K562 (cell line): ENCODE data around the gene SHLD2. TPM values are rescaled to one million over a fixed set of nuclear protein-coding genes. Genes with fewer than 3 reads are reported as not detected.

Source experiments
- RFX7 ChIP-seq: fragments of 250-450 bp; sonication (Bioruptor Pico); IDR thresholded peaks from 2 replicates; pipeline ENCODE4 v1.5.1; 2021; ENCODE audit warnings: mild to moderate bottlenecking
- ZBTB17 ChIP-seq: fragments of 450-650 bp; formaldehyde crosslinking; IDR thresholded peaks from 2 replicates; pipeline ENCODE4 v1.4.0; 2020; ENCODE audit warnings: mild to moderate bottlenecking
- polyA plus RNA-seq, 8 experiments: library from polyadenylated mRNA; depleted of rRNA in 4 of 8; stranded (reverse) in 5 of 8; unstranded in 3 of 8; fragments of >200 nt; fragmentation: Nextera tagmentation in 2 of 8; fragmentation: Illumina TruSeq in 1 of 8; extraction: Ambion mirVana in 2 of 8; extraction: Trizol in 1 of 8; gene quantifications; 2 replicates each; pipeline versions ENCODE4 v1.2.1 to v1.2.3, GENCODE V29; 2011 to 2014; ENCODE audit warnings: inconsistent platforms in 1 of 8, missing spikeins in 1 of 8
- total RNA-seq, 7 experiments: library from RNA; depleted of rRNA in 6 of 7; stranded (reverse); fragments of >200 nt in 6 of 7; fragmentation: Illumina TruSeq in 2 of 7; extraction: Trizol in 2 of 7; gene quantifications; 2 replicates each; pipeline versions ENCODE4 v1.2.1 to v1.2.3, GENCODE V29; 2011 to 2021; ENCODE audit warnings: low replicate concordance in 1 of 7
- TF ChIP-seq, protein P1 (sequence below): sonication (generic); formaldehyde crosslinking; IDR thresholded peaks from 2 replicates; pipeline ENCODE4 v1.8.0; 2023; ENCODE audit warnings: missing genetic modification reagents, mild to moderate bottlenecking, borderline replicate concordance
- TF ChIP-seq, protein P2 (sequence below): fragments of 450-650 bp; formaldehyde crosslinking; IDR thresholded peaks from 2 replicates; pipeline ENCODE4 v1.4.0; 2020; ENCODE audit warnings: mild to moderate bottlenecking

Gene SHLD2
- total and polyA plus RNA-seq, 9 of the 15 experiments (the other 6 are each of a cell fraction or from before 2014, with no cell fraction given) = 21.6 to 51.2 (median 39.4) TPM

DNA sequence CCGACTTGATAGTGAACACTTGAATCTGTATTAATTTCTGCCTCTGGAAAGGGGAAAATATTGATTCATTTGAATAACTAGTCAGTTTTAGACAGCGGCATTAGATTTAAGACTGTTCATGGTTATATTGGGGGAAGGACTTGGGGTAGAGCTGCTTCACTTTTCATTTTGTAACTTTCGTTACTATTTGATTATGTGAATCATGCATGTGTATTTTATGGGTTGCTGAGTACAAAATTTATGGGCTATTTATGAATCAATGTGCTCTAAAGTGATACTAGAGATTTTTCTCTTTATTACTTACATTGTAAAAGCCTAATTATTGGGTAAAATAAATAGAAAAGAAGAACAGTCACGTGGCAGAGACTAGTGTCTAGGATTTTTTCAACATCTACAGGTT, 5.3 kb upstream of the SHLD2 start (continued):
- TF ChIP-seq, protein P1, sequence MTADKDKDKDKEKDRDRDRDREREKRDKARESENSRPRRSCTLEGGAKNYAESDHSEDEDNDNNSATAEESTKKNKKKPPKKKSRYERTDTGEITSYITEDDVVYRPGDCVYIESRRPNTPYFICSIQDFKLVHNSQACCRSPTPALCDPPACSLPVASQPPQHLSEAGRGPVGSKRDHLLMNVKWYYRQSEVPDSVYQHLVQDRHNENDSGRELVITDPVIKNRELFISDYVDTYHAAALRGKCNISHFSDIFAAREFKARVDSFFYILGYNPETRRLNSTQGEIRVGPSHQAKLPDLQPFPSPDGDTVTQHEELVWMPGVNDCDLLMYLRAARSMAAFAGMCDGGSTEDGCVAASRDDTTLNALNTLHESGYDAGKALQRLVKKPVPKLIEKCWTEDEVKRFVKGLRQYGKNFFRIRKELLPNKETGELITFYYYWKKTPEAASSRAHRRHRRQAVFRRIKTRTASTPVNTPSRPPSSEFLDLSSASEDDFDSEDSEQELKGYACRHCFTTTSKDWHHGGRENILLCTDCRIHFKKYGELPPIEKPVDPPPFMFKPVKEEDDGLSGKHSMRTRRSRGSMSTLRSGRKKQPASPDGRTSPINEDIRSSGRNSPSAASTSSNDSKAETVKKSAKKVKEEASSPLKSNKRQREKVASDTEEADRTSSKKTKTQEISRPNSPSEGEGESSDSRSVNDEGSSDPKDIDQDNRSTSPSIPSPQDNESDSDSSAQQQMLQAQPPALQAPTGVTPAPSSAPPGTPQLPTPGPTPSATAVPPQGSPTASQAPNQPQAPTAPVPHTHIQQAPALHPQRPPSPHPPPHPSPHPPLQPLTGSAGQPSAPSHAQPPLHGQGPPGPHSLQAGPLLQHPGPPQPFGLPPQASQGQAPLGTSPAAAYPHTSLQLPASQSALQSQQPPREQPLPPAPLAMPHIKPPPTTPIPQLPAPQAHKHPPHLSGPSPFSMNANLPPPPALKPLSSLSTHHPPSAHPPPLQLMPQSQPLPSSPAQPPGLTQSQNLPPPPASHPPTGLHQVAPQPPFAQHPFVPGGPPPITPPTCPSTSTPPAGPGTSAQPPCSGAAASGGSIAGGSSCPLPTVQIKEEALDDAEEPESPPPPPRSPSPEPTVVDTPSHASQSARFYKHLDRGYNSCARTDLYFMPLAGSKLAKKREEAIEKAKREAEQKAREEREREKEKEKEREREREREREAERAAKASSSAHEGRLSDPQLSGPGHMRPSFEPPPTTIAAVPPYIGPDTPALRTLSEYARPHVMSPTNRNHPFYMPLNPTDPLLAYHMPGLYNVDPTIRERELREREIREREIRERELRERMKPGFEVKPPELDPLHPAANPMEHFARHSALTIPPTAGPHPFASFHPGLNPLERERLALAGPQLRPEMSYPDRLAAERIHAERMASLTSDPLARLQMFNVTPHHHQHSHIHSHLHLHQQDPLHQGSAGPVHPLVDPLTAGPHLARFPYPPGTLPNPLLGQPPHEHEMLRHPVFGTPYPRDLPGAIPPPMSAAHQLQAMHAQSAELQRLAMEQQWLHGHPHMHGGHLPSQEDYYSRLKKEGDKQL (CRISPR knock-in tag) = no peak
- no peak for TF ChIP-seq ZBTB17 (CRISPR knock-in tag)
- TF ChIP-seq, protein P2, sequence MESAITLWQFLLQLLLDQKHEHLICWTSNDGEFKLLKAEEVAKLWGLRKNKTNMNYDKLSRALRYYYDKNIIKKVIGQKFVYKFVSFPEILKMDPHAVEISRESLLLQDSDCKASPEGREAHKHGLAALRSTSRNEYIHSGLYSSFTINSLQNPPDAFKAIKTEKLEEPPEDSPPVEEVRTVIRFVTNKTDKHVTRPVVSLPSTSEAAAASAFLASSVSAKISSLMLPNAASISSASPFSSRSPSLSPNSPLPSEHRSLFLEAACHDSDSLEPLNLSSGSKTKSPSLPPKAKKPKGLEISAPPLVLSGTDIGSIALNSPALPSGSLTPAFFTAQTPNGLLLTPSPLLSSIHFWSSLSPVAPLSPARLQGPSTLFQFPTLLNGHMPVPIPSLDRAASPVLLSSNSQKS = no peak
- TF ChIP-seq RFX7 (CRISPR knock-in tag) = no peak
- TF ChIP-seq, all 486 proteins: peak for 0
